ENCODE measurements around the gene KLHL18.
"Not testable (repeated sequence)": the region's sequence is repeated elsewhere in the genome, so short reads cannot be mapped to it uniquely, and the experiment has no call there.

KLHL18 gene

DNA sequence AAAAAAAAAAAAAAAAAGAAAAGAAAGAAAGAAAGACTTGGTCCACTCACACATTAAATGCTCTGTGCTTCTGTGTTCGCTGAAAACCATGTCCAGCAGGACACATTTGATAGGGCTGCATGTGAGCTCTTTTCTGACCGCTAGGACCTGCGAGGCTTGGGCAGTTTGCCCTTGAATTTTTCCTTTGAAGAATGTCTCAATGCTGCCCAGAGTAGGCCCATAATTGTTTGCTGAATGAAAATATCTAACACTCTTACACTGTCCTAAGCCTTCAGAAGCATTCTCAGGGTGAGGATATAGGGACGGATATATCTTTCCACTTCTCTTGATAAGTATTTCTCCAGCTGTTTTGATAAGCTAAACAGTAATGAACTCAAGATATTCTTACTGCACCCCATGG, 6.2 kb upstream of the KLHL18 start:
- no peak for DNase-seq

- DNase-seq: no peak
These were observed 2.2 kb upstream of the KLHL18 start for GRCh38 chr3:47280519-47280918.

DNA sequence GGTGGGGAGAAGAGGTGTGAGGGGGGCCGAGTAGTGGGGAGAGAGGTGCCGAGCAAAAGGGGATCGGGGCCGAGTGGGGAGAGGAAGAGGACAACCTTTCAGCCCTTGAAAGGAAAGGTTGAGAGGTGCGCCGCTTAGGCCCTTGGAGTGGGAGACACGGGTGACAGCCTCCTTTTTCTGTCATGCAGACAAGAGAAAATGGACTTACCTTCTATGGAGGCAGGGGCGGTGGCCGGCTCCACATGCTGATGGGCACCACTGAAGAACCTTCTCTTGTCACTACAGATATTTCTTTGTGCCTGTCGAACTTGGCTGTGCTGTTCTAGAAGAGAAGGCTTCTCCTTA, 421 bp downstream of the KLHL18 start:
- DNase-seq: no peak

- no peak for DNase-seq
These were observed 1.0 kb downstream of the KLHL18 start for GRCh38 chr3:47283591-47284364.

DNA sequence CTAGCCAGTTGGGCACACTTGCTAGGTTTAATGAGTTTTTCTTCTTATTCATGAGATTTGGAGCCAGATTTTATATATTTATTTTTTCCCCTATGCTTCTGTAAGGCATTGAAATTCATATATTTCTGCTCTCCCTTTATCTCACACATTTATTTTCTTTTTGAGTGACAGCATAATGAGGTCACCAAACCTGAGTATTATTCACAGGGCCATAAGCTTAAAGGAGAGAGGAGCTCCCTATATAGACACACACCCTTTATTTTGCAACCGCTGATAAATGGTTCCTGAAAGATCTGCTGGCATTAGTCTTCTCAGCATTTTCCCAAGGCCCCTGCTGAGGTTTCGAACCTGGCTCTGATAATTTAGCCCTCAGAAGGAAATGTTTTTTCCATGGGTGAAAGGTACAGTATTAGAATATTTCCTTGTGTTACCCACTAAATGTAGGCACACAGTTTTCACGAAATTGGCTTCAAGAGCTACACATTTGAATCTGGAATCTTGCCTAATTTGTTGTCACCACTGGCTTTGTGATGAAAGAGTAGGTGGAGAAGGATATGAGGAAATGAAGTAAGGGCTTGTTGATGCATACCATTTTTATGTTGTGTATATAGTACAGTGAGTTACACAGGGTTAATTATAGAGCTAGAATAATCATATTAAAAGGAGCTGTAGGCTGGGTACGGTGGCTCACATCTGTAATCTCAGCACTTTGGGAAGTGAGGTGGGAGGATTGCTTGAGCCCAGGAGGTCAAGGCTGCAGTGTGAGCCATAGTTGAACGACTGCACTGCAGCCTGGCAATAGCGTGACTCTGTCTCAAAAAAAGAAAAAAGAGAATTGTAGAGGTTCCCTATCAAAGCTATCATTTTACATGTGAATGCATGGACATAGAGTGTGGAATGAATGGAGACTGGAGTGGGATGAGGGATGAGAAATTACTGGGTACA, 6.5 kb downstream of the KLHL18 start:
- DNase-seq: no peak

DNA sequence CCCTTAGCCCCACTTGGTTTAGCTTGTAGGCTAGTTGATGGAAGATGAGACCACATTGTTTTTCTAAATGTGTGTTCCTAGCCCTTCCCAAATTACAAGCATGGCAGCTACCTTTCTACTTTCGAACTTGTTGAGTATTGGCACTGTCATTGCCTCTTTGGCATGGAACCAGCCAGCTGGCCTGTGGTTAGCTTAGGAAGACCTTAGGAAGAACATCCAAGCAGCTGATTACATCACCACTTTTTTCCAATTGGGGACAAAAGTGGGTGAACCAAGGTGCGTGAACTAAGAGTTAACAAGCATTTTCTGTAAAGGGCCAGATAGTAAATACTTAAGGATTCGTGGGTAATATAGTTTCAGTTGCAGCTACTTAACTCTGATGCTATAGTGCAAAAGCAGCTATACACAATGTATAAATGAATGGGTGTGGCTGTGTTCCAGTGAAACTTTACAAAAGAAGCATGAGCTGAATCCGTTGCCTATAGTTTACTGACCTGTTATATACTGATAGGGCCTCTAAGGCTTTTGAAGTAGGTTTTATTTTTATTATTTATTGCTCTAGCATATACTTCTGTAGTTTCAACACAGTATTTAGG, 8.5 kb downstream of the KLHL18 start:
- DNase-seq: no peak

DNA sequence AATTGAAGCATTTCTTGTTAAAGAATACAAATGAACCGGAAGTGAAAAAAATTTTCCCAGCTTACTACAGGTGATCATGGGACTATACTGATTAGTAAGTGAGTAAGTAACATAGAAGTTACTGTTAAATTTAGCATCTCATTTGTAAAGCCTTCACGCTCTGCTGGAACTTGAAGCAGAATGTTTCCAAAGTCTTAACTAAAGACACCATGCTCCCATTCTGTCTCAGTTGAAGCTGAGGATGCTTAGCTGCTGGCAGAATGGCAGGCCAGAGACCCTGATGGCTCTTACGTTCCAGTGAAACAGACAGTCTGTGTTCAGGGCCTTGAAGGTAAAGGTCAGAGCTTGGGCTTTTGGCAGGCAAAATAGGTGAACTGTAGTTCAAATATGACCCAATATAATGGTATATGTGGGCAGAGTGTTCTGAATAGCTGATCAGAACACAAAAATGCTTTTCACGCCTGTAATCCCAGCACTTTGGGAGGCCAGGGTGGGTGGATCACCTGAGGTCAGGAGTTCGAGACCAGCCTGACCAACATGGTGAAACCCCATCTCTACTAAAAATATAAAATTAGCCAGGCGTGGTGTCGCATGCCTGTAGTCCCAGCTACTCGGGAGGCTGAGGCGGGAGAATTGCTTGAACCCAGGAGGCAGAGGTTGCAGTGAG, 9.1 kb downstream of the KLHL18 start:
- DNase-seq: not testable (repeated sequence)

- DNase-seq: no peak
These were observed 11.1 kb downstream of the KLHL18 start for GRCh38 chr3:47293822-47294221.

DNA sequence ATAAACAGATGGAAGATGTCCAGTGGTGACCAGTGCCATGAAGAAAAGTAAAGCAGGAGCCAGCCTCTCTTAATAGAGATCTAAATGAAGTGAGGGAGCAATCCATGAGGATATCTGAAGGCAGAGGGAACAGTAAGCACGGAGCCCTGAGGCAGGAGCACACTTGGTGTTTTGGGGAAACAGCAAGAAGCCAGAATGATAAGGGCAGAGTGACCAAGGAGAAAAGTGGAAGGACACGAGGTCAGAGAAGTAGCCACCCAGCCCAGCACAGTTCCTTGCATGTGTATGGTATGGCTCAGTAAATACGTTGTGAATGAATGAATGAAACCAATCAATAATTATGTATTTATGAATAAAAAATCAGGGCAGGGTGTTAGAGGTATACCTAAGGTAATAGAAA, 11.6 kb downstream of the KLHL18 start:
- DNase-seq: no peak

DNA sequence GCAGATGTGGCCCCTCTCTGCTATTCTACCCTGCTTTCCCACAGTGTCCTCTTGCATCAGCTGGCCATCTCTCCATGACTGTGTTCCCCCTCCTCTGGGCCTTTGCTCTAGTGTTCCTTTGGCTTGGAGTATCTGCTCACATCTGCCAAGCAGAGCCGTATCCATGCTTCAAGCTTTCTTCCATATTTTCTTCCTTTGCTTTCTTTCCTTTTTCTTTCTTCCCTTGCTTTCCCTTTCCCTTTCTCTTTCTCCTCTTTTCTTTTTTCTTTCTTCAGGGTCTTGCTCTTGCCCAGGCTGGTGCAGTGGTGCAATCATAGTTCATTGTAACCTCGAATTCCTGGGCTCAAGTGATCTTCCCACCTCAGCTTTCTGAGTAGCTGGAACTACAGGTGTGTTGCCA, 12.6 kb downstream of the KLHL18 start:
- no peak for DNase-seq

DNA sequence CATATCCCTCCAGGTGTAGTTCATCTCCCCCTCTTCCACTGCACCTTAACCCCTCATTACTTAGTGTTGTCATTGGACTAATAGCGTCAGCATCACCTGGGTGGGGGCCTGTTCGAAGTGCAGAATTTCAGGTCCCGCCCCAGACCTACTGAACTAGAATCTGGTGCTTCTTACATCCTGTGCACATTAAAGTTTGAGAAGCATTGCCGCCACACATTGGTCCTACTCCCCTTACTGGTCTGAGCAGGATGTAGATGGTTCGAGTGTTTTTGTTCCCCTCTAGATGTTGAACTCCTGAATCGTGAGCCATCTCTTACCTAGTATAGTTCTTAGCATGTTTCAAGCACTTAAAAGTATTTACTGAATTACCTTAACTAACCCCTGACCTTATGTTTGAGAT, 13.2 kb downstream of the KLHL18 start:
- DNase-seq: no peak

DNA sequence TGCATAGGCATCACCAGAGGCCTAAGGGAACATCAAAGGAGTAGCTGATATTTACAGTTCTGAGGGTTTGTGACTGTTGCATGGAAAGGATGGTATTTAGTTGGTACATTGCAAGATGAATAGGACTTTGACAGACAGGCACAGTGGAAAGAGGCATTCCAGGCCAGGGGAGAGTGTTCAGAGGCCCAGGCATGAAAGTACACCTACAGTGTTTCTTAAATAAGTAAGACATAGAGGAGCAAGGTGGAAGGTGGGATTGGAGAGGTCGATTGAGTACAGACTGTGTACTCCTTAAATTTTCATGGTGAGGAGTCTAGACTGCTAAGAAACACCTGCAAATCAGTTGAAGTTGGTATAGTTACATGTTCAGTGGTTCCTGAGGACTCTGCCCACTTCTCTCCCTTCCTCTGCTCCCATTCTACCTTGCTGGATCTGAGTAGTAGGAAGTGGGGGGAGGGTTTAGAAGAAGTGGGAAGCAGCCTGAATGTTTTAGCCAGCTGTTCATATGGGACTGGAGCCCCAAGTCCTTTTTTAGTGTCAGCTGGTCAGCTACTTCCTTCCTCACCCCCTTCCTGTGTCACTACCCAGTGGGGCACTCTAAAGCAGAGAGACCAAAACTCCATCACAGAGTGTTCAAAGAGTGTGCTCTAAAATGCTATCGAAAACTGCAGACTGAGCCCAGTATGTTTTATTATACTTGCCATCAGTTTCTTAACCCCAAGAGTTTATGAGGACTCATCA, 14.0 kb downstream of the KLHL18 start:
- no peak for DNase-seq

DNA sequence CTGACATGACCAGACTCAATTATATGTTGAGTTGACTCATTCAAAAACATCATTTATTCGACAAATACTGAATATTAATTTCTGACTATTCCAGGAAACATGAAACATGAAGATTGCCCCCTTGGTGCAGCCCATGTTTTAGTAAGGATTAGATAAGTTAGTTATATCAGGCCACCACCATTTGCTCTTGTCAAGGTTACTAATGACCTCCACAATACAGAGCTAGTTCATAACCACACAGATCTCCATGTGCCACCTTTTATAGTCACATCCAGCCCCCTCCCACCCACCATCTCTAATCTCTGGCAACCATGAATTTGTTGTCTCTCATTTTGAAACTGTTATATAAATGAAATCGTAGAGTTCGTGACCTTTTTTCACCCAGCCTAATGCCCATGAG, 15.7 kb downstream of the KLHL18 start:
- DNase-seq: no peak

DNA sequence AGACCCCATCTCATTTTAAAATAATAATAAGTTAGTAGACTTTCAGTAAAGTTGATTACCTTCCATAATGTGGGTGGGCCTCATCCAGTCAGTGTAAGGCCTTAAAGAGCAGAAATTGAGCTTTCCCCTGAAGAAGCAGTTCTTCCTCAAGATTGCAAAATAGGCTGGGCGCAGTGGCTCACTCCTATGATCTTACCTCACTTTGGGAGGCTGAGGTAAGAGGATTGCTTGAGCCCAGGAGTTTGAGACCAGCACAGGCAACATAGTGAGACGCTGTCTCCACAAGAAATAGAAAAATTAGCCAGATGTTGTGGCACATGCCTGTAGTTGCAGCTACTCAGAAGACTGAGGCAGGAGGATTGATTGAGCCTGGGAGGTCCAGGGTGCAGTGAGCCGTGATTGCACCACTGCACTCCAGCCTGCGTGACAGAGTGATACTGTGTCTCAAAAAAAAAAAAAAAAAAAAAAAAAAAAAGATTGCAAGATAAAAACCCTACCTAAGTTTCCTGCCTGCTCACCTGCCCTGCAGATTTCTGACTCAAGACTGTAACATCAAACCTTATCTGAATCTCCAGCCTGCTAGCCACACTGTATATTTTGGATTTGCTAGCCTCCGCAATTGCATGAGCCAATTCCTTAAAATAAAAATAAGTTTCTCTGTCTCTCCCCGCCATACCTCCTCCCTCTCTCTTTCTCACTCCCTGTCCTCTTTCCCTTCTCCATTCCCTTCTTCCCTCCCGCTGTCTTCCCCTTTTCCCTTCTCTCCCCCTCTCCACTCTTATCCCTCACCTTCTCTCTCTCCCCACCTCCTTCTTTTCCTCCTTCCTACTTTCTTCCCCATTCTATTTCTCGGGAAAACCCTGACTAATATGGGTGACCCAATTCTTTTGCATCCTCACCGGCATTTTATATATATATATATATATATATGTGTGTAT, 16.9 kb downstream of the KLHL18 start:
- DNase-seq: no peak

GRCh38 chr3:47301456-47301855, 18.7 kb downstream of the KLHL18 start:
- DNase-seq: no peak

GRCh38 chr3:47306022-47306421, 23.3 kb downstream of the KLHL18 start:
- no peak for DNase-seq

DNA sequence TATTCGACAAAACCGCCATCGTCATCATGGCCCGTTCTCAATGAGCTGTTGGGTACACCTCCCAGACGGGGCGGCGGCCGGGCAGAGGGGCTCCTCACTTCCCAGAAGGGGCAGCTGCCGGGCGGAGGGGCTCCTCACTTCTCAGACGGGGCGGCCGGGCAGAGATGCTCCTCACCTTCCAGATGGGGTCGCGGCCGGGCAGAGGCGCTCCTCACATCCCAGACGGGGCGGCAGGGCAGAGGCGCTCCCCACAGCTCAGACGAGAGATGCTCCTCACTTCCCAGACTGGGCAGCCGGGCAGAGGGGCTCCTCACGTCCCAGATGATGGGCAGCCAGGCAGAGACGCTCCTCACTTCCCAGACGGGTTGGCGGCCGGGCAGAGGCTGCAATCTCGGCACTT, 26.5 kb downstream of the KLHL18 start:
- DNase-seq: not testable (repeated sequence)

DNA sequence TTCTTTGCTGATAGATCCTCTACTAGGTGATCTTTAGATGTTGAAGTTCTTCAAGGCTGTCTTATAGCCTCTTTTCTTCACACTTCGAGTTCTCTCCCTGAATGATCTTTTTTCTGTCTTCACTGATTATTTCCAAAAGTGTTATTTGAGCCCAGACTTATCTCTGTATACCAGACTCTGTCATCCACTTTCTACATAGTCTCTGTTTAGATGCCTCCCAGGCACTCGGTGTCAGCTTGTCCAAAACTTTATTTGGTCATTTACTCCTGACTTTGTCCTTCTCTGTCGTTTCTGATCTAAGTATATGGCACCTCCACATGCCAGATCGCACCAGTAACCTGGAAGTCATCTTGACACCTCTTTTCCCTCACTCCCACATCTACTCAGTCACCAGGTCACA, 27.6 kb downstream of the KLHL18 start:
- no peak for DNase-seq

DNA sequence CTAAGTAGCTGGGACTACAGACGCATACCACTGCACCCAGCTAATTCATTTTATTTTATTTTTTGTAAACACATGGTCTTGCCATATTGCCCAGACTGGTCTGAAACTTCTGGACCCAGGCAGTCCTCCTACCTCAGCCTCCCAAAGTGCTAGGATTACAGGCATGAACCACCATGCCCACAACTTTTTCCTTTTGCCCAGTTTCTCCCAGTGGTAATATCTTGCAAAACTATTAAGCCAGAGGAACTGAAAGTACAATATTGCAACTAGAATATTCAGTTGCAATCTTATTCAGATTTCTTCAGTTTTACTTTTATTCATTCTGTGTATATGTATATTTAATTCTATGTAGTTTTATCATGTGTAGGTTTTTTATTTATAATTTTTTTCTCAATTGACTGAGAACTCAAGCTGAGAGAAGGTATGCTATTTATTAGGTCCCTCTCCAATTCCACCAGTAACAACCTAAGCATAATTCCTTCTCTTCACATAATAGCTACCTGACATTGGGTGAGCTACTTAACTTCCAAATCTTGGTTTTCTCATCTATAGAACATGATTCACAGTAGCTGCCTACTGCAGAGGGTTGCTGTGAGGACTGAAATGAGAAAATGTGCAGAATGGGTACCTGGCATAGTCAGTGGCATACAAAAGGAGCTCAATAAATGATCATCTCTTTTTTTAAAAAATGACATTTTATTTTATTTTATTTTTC, 30.8 kb downstream of the KLHL18 start:
- no peak for DNase-seq

DNA sequence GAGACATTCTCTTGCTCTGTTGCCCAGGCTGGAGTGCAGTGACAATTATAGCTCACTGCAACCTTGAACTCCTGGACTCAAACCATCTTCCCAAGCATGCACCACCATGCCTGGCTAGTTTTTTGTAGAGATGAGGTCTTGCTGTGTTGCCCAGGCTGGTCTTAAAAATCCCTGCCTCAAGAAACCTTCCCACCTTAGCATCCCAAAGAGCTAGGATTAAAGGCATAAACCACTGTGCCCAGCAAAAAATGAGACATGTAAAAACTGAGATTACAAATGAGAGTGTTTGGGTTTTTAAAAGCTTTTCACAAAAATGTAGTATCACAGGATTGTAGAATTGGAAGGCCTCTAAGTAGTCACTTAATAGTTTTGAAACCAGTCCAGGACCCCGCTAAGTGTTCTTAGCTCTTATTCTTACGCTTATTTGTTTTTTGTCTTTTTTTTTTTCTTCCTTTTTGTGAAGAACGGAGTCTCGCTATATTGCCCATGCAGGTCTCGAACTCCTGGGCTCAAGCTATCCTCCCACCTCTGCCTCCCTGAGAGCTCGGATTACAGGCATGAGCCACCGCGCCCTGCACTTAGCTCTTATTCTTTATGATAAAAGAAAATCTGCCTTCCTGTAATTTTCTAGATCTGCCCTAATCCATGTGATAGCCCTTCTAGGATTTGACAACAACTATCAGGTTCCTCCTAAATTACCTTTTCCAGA, 31.5 kb downstream of the KLHL18 start:
- DNase-seq: no peak

Data from NCI-H446 (cell line).